Measurements from ENCODE around the gene CHMP1B.
"Not testable (repeated sequence)": the region's sequence is repeated elsewhere in the genome, so short reads cannot be mapped to it uniquely, and the experiment has no call there.

The CHMP1B gene

DNA sequence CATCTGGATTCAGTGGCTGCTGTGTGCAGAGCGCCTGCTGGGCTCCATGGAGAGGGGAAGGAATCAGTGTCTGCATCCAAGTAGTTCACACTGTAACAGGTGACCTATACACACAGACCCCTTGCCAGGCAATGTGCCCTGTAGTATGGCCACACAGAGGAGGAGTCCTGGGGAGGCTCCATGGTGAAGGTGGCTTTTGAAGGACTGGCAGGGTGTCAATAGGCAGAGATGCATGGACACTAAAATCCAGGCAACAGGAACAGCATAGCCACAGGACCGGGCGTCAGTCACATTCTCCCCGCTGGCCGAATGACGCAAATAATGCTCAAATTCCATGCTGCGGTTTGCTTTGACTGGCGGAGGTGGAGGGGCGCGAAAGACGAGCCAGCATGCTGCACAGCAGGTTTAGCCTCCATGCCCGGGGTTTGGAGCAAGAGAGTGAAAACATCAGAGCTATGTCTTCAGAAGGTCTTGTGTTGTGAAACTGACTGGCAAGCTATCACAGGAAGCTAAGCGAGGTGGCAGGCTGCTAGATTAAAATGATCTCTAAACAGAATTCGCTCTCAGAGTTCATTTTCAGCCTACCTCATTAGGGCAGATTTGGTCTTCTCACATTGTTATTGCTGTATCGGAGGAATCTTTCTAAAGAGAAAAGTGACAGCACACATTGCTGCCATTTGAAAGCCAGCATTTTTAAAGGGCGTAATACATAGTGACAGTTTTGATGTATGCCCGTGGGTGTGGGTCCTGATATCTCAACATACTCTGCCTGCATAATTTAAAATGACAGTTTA is 1.2 kb upstream of the CHMP1B start:
- TF ChIP-seq EZH2phosphoT487 (IDR thresholded peaks at IDR 0.05; ENCODE audit: low read depth) (no peak), CTCF (IDR thresholded peaks at IDR 0.05; ENCODE audit: low read depth, low read length) (no peak)
- Histone ChIP-seq H3K36me3 (replicated peaks; ENCODE audit: low read depth, low read length) (peaks cover 4% of the 10 kb centered on the region), H2AFZ (ENCODE audit: low read depth, low read length) (peak overlapping the region; percentile 97), H3K27me3 (ENCODE audit: low read depth, low read length) (no peaks in the 10 kb centered on the region; the same call in 1 of the 2 replicates), H3K9me3 (ENCODE audit: insufficient read depth, low read length) (no peaks in the 10 kb centered on the region), H4K20me1 (ENCODE audit: insufficient read depth, low read length) (no peaks in the 10 kb centered on the region), H3K27ac (ENCODE audit: low read length) (no peak overlapping the region), H3K4me3 (ENCODE audit: low read length) (peak overlapping the region; percentile 94), H3K9ac (ENCODE audit: low read length) (peak overlapping the region; percentile 72), H3K4me2 (ENCODE audit: low read length) (peak overlapping the region; percentile 95), H3K4me1 (ENCODE audit: low read length) (peaks cover 17% of the 10 kb centered on the region), H3K79me2 (ENCODE audit: low read length) (peaks cover 25% of the 10 kb centered on the region)

- H3K79me2 ChIP-seq (ENCODE audit: low read length), result peaks cover 25% of the 10 kb centered on the region
- H3K27me3 ChIP-seq (ENCODE audit: low read depth, low read length), result no peaks in the 10 kb centered on the region; the same call in 1 of the 2 replicates
- peak overlapping the region; percentile 94 for H3K4me3 ChIP-seq (ENCODE audit: low read length)
- H2AFZ ChIP-seq (ENCODE audit: low read depth, low read length), result peak overlapping the region; percentile 97
- no peaks in the 10 kb centered on the region for H4K20me1 ChIP-seq (ENCODE audit: insufficient read depth, low read length)
- peaks cover 4% of the 10 kb centered on the region for H3K36me3 ChIP-seq (replicated peaks; ENCODE audit: low read depth, low read length)
- H3K4me2 ChIP-seq (ENCODE audit: low read length), result peak overlapping the region; percentile 95
- TF ChIP-seq CTCF (IDR thresholded peaks at IDR 0.05; ENCODE audit: low read depth, low read length) (no peak), EZH2phosphoT487 (IDR thresholded peaks at IDR 0.05; ENCODE audit: low read depth) (no peak)
- H3K9ac ChIP-seq (ENCODE audit: low read length), result peak overlapping the region; percentile 72
- H3K27ac ChIP-seq (ENCODE audit: low read length), result peak overlapping the region; percentile 48
- H3K9me3 ChIP-seq (ENCODE audit: insufficient read depth, low read length), result no peaks in the 10 kb centered on the region
- peaks cover 17% of the 10 kb centered on the region for H3K4me1 ChIP-seq (ENCODE audit: low read length)
Observed at GRCh38 chr18:11850821-11851145, 430 bp upstream of the CHMP1B start.

DNA sequence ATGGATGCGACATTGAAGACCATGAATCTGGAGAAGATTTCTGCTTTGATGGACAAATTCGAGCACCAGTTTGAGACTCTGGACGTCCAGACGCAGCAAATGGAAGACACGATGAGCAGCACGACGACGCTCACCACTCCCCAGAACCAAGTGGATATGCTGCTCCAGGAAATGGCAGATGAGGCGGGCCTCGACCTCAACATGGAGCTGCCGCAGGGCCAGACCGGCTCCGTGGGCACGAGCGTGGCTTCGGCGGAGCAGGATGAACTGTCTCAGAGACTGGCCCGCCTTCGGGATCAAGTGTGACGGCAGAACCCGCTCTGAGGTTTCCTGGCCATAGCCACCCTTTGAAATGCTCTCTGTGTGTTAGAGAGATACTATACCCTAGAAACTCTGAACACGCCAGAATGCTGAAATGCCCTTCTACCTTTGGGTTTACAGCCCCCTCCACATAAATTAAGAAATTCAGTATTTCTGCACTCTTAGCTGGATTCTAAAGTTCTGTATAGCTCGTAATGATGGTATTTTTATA is 659 bp downstream of the CHMP1B start:
- peaks cover 25% of the 10 kb centered on the region for H3K79me2 ChIP-seq (ENCODE audit: low read length)
- H3K9me3 ChIP-seq (ENCODE audit: insufficient read depth, low read length), result no peaks in the 10 kb centered on the region
- H3K9ac ChIP-seq (ENCODE audit: low read length), result peak overlapping the region; percentile 77
- peaks cover 4% of the 10 kb centered on the region for H3K36me3 ChIP-seq (replicated peaks; ENCODE audit: low read depth, low read length)
- H3K4me2 ChIP-seq (ENCODE audit: low read length), result peak overlapping the region; percentile 95
- peak overlapping the region; percentile 94 for H3K4me3 ChIP-seq (ENCODE audit: low read length)
- TF ChIP-seq CTCF (IDR thresholded peaks at IDR 0.05; ENCODE audit: low read depth, low read length) (no peak), EZH2phosphoT487 (IDR thresholded peaks at IDR 0.05; ENCODE audit: low read depth) (no peak)
- no peaks in the 10 kb centered on the region for H4K20me1 ChIP-seq (ENCODE audit: insufficient read depth, low read length)
- H3K27ac ChIP-seq (ENCODE audit: low read length), result peak overlapping the region; percentile 31
- peaks cover 17% of the 10 kb centered on the region for H3K4me1 ChIP-seq (ENCODE audit: low read length)
- H2AFZ ChIP-seq (ENCODE audit: low read depth, low read length), result peak overlapping the region; percentile 67; the same call in 1 of the 2 replicates
- H3K27me3 ChIP-seq (ENCODE audit: low read depth, low read length), result no peaks in the 10 kb centered on the region; the same call in 1 of the 2 replicates

DNA sequence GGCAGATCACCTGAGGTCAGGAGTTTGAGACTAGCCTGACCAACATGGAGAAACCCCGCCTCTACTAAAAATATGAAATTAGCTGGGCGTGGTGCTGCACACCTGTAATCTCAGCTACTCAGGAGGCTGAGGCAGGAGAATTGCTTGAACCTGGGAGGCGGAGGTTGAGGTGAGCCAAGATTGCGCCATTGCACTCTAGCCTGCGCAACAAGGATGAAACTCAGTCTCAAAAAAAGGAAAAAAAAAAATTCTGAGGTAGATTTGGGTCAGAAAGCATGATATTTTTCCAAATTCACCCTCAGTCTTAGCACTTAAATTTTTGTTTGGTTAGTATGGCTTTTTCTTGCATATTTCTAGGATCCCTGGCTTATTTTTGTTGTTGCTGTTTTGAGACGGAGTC is 3.3 kb downstream of the CHMP1B start:
- H3K27ac ChIP-seq (ENCODE audit: low read length), result not testable (repeated sequence)

More for the DNA sequence above, 3.3 kb downstream of the CHMP1B start:
- not testable (repeated sequence) for H3K36me3 ChIP-seq (replicated peaks; ENCODE audit: low read depth, low read length); H4K20me1 ChIP-seq (ENCODE audit: insufficient read depth, low read length); H3K4me2 ChIP-seq (ENCODE audit: low read length); H3K9me3 ChIP-seq (ENCODE audit: insufficient read depth, low read length); H3K9ac ChIP-seq (ENCODE audit: low read length); H2AFZ ChIP-seq (ENCODE audit: low read depth, low read length); H3K4me3 ChIP-seq (ENCODE audit: low read length); H3K27me3 ChIP-seq (ENCODE audit: low read depth, low read length)
- Histone ChIP-seq H3K79me2 (ENCODE audit: low read length) (peaks cover 25% of the 10 kb centered on the region), H3K4me1 (ENCODE audit: low read length) (peaks cover 17% of the 10 kb centered on the region)
